Activated T-helper 2 cell treated with anti-CD3 and anti-CD28 coated beads, Interferon-gamma antibody, Interleukin-2, Interleukin-4, amounts not matched to agents 10 μg/mL and 5 μg/mL and 100 μg/mL, durations not matched to agents 14 hours and 24 hours and 36 hours (primary cell): Measurements from ENCODE around the gene TEDC1. TPM values are rescaled to one million over a fixed set of nuclear protein-coding genes. Genes with fewer than 3 reads are reported as not detected.

Source experiments
- DNase-seq: peaks from one replicate; pipeline ENCODE4 v3.0.0; 2021; ENCODE audit warnings: low spot score
- H3K27ac Mint-ChIP-seq: one replicate; pipeline ENCODE4 v1.8.0; 2021; ENCODE audit warnings: mixed read lengths
- H3K27me3 Mint-ChIP-seq: one replicate; pipeline ENCODE4 v1.8.0; 2021; ENCODE audit warnings: low read depth, mixed read lengths
- H3K36me3 Mint-ChIP-seq: one replicate; pipeline ENCODE4 v1.8.0; 2021; ENCODE audit warnings: low read depth, mixed read lengths
- H3K4me1 Mint-ChIP-seq: one replicate; pipeline ENCODE4 v1.8.0; 2021; ENCODE audit warnings: low read depth, mixed read lengths
- H3K4me3 Mint-ChIP-seq: one replicate; pipeline ENCODE4 v1.8.0; 2021; ENCODE audit warnings: low read depth, mild to moderate bottlenecking, moderate library complexity, mixed read lengths
- H3K9me3 Mint-ChIP-seq: one replicate; pipeline ENCODE4 v1.8.0; 2021; ENCODE audit warnings: mixed read lengths
- intact Hi-C: fragments of 100-400 bp; cut with micrococcal nuclease; formaldehyde crosslinking; loops from one replicate; pipeline ENCODE4 v1.15.1; 2023
- total RNA-seq: library from RNA; stranded (reverse); gene quantifications from 2 replicates; pipeline ENCODE4 v1.2.3, GENCODE V29; 2022

The TEDC1 gene
- total RNA-seq, 1 donor from 2014 or later, result 38.2 TPM

DNA sequence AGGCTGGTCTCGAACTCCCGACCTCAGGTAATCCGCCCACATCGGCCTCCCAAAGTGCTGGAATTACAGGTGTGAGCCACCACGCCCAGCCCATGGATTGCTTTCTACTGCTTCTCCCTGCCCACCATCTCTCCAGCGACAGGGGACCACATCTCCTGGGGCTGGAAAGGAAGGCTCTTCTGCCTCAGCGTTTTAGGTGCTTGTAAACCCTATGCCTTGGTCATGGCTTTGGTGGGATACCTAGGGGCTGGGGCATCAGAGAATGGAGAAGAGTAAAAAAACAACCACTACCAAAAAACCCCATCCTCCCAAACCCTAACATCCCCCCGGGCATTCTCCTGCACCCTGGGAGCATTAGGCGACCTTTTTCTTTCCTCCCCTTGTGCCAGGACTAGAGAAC, 34.3 kb downstream of the TEDC1 start:
- H3K4me3 Mint-ChIP-seq, result no peak overlapping the region
- DNase-seq, result no peak
- peaks cover 24% of the 10 kb centered on the region for H3K27me3 Mint-ChIP-seq
- no peaks in the 10 kb centered on the region for H3K9me3 Mint-ChIP-seq
- intact Hi-C loops, result no loop called here
- H3K27ac Mint-ChIP-seq, result no peak overlapping the region
- no peaks in the 10 kb centered on the region for H3K36me3 Mint-ChIP-seq
- H3K4me1 Mint-ChIP-seq, result peaks cover under 1% of the 10 kb centered on the region

DNA sequence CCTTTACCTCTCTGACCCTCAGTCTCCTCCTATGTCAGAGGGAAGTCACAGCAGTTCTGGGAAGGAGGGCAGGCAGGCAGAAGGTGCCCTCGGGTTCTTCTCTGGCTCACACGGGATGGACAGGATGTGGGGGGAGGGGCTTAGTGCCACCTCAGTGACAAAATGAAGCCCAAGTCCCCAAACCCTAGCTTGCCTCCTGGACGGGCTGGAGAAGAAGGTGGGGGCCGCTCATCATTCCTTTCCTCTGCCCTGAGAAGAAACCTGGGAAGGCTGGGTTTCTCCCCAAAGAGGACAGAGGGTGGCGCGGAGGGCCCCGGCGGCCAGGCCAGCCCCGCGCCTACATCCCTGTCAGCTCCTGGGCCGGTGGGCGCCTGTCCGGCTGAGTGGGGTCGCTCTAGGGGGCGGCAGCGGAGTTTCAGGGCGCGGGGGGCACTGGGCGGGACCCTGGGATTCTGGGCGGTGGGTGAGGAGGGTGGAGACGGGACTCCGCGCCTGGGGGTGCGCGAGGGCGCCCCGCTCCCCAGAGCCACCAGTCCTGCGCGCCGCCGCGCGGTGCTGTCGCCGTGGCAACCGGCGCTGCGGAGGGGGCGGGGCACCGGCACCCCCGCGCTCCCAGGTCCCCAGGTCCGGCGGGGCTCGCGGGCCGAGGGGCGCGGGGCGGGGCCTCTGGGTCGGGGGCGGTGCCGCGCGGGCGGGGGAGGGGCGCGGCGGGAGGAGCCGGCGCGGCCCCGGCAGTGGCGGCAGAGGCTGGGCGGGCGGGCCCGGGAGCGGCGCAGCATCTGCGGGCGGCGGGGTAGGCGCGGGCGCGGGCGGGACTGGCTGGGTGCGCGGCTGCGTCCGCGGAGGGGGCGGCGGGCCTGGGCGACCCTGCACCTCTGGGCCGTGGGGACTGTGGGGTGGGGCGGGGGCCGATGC, 35.1 kb downstream of the TEDC1 start, which contains the start of gene TMEM121:
Gene TMEM121, plus strand, starts transcription at position 723 of the 915 bp plus-strand sequence. CDS start 2,252 bp downstream, outside the sequence.
- H3K27me3 Mint-ChIP-seq, result peaks cover 27% of the 10 kb centered on the region
- H3K36me3 Mint-ChIP-seq, result no peaks in the 10 kb centered on the region
- intact Hi-C loops, result no loop called here
- no peak for DNase-seq
- H3K4me1 Mint-ChIP-seq, result peaks cover 2% of the 10 kb centered on the region
- H3K4me3 Mint-ChIP-seq, result peak within 1 kb of the TSS; percentile 71
- peak within 1 kb of the TSS; percentile 38 for H3K27ac Mint-ChIP-seq
- H3K9me3 Mint-ChIP-seq, result no peaks in the 10 kb centered on the region

DNA sequence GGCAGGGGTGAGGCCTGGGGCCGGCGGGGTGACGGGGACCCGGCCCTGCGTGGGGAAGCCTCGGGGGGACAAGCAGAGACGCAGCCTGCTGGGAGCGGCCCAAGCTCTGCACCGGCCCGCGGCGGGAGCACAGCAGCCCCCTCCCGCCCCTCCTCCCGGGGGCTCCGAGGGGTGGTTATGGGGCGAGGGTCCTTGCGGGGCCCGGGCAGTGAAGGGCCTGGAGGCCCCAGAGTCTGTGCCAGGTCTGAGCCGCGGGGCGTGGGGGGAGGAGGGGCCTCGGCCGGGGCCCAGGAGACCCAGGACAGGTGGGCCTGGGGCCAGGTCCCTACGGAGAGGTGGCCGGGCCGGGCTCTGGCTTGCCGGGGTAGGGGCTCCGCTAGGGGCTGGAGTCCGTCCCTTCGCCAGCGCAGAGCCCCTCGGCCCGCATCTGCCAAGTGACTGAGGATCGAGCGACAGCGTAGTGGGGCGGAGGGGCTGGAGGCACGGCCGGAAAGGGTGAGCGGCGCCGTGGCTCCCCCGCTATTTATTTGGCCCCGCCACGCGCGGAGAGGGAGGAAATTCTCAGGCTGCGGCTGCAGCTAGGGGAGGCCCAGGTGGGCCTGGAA, 35.8 kb downstream of the TEDC1 start:
- intact Hi-C loops, result no loop called here
- Mint-ChIP-seq H3K27me3 (peaks cover 25% of the 10 kb centered on the region), H3K4me3 (peak overlapping the region; percentile 71), H3K9me3 (no peaks in the 10 kb centered on the region), H3K27ac (peak overlapping the region; percentile 38), H3K36me3 (no peaks in the 10 kb centered on the region), H3K4me1 (peaks cover 2% of the 10 kb centered on the region)
- DNase-seq, result no peak

DNA sequence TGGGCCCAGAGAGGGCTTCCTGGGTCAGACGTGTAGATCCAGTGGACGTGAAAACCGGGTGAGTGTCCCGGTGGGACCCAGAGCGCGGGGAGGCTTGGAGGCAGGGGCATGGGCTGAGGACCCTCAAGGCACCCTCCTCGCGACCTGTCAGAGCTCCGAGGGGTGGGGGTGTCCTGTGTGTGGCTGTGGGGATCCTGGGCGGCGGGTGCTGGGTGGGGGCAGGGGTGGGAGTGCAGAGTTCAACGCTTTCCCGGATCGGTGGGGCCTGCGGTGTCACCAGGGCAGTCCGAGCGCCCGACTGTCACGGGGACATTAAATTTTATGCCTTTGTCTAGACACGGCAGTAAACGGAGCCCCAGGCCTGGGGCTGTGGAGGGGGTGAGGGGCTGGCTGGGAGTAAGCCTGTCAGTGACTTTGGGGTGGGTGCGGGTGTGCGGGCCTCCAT, 36.4 kb downstream of the TEDC1 start:
- peaks cover 25% of the 10 kb centered on the region for H3K27me3 Mint-ChIP-seq
- intact Hi-C loops, result no loop called here
- peak overlapping the region; percentile 71 for H3K4me3 Mint-ChIP-seq
- H3K27ac Mint-ChIP-seq, result peak overlapping the region; percentile 38
- H3K9me3 Mint-ChIP-seq, result no peaks in the 10 kb centered on the region
- DNase-seq, result no peak
- H3K36me3 Mint-ChIP-seq, result no peaks in the 10 kb centered on the region
- H3K4me1 Mint-ChIP-seq, result peaks cover 2% of the 10 kb centered on the region

DNA sequence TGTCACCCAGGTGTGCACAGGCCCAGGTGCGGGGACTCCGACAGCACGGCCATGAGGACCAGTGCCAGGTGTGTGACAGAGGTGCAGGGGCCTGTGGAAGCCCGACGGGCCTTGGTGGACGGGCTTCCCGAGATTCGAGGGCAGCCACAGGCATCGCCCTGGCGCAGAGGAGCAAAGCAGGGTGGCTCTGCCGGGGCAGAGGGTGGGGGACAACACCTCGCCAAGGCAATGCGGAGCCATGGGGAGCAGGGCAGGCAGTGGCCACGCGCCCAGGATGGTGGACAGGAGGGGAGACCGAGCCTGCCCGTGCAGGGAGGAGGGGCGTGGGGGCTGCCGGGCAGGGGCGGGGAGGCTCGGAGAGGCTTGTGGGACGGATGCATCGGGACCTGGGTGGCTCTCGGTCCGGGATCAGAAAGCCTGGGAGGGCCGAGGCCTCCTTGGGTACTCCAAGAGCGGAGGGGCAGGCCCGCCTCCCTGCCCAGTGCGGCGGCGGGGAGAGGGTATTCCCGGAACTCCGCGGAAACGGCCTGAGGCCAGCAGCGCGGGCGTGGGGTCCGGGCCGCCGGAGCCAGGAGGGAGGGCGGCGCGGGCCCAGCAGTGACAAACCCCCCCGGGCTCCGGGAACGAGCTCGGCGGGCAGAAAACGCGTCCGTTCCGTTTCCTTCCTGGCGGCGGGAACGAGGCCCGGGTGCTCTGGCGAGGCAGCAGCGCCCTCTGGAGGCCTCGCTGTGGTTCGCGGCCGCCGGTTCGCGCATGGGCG, 37.0 kb downstream of the TEDC1 start:
- no peaks in the 10 kb centered on the region for H3K9me3 Mint-ChIP-seq
- H3K27me3 Mint-ChIP-seq, result peaks cover 25% of the 10 kb centered on the region
- peaks cover 2% of the 10 kb centered on the region for H3K4me1 Mint-ChIP-seq
- no peaks in the 10 kb centered on the region for H3K36me3 Mint-ChIP-seq
- peak overlapping the region; percentile 71 for H3K4me3 Mint-ChIP-seq
- intact Hi-C loops, result loop anchor here (2.0 kb wide), 3 partner anchors 37 to 157 kb away; partner anchors contain the start of gene TEDC1
- no peak overlapping the region for H3K27ac Mint-ChIP-seq
- peak; percentile 75 for DNase-seq

DNA sequence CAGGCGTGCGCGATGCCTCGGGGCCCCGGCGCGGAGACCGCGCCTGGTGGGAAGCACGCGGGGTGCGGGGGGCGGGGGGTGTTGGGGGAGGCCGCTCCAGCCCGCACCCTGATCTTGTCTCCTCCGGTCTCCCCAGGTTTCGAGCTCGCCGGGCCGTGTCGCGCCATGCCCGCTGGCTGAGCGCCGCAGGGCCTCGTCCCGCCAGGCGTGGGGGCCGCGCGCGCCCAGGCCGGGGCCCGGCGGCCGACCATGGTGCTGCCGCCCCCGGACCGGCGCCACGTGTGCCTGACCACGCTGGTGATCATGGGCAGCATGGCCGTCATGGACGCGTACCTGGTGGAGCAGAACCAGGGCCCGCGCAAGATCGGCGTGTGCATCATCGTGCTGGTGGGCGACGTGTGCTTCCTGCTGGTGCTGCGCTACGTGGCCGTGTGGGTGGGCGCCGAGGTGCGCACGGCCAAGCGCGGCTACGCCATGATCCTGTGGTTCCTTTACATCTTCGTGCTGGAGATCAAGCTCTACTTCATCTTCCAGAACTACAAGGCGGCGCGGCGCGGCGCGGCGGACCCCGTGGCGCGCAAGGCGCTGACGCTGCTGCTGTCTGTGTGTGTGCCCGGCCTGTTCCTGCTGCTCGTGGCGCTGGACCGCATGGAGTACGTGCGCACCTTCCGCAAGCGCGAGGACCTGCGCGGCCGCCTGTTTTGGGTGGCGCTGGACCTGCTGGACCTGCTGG, 37.7 kb downstream of the TEDC1 start:
- H3K4me1 Mint-ChIP-seq, result peaks cover 2% of the 10 kb centered on the region
- no peak for DNase-seq
- peak overlapping the region; percentile 82 for H3K27ac Mint-ChIP-seq
- peaks cover 23% of the 10 kb centered on the region for H3K27me3 Mint-ChIP-seq
- peak overlapping the region; percentile 77 for H3K4me3 Mint-ChIP-seq
- no peaks in the 10 kb centered on the region for H3K9me3 Mint-ChIP-seq
- H3K36me3 Mint-ChIP-seq, result no peaks in the 10 kb centered on the region
- intact Hi-C loops, result loop anchor here (2.0 kb wide), 3 partner anchors 38 to 158 kb away; partner anchors contain the start of gene TEDC1

DNA sequence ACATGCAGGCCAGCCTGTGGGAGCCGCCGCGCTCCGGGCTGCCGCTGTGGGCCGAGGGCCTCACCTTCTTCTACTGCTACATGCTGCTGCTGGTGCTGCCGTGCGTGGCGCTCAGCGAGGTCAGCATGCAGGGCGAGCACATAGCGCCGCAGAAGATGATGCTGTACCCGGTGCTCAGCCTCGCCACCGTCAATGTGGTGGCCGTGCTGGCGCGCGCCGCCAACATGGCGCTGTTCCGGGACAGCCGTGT, 38.2 kb downstream of the TEDC1 start:
- no peaks in the 10 kb centered on the region for H3K36me3 Mint-ChIP-seq
- H3K4me3 Mint-ChIP-seq, result peak overlapping the region; percentile 77
- H3K27ac Mint-ChIP-seq, result peak overlapping the region; percentile 82
- H3K27me3 Mint-ChIP-seq, result peaks cover 21% of the 10 kb centered on the region
- H3K4me1 Mint-ChIP-seq, result peaks cover 2% of the 10 kb centered on the region
- intact Hi-C loops, result loop anchor here (2.0 kb wide), 3 partner anchors 38 to 158 kb away; partner anchors contain the start of gene TEDC1
- DNase-seq, result no peak
- no peaks in the 10 kb centered on the region for H3K9me3 Mint-ChIP-seq

DNA sequence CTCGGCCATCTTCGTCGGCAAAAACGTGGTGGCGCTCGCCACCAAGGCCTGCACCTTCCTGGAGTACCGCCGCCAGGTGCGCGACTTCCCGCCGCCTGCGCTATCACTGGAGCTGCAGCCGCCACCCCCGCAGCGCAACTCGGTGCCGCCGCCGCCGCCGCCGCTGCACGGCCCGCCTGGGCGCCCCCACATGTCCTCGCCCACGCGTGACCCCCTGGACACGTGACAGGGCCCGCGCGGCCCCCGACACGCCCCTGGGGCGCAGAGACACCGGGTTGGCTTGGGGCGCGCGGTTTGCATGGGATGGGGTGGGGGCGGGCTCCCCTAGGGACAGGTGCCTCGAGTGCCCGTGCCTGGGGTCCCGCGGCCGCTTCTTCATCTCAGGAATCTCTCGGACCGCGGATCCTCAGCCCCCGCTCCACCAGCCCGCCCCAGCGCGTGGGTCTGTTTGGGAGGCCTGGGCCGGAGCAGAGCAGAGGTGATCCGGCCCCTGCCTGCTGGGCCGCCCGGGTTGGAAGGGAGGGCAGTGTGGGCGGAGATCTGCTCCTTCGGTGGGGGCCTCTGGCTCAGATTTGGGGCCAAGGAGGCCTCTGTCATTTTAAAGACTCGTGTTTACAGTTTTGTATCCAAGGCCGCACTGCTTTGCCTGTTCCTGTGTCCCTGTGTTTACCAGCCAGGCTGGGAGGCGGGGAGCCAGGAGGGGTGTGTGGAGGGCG, 38.7 kb downstream of the TEDC1 start:
- no peak for DNase-seq
- Mint-ChIP-seq H3K36me3 (no peaks in the 10 kb centered on the region), H3K4me3 (peak overlapping the region; percentile 77), H3K9me3 (no peaks in the 10 kb centered on the region), H3K27ac (peak overlapping the region; percentile 82), H3K4me1 (peaks cover 2% of the 10 kb centered on the region), H3K27me3 (peaks cover 16% of the 10 kb centered on the region)
- intact Hi-C loops, result loop anchor here (2.0 kb wide), 3 partner anchors 39 to 159 kb away; partner anchors contain the start of gene TEDC1

DNA sequence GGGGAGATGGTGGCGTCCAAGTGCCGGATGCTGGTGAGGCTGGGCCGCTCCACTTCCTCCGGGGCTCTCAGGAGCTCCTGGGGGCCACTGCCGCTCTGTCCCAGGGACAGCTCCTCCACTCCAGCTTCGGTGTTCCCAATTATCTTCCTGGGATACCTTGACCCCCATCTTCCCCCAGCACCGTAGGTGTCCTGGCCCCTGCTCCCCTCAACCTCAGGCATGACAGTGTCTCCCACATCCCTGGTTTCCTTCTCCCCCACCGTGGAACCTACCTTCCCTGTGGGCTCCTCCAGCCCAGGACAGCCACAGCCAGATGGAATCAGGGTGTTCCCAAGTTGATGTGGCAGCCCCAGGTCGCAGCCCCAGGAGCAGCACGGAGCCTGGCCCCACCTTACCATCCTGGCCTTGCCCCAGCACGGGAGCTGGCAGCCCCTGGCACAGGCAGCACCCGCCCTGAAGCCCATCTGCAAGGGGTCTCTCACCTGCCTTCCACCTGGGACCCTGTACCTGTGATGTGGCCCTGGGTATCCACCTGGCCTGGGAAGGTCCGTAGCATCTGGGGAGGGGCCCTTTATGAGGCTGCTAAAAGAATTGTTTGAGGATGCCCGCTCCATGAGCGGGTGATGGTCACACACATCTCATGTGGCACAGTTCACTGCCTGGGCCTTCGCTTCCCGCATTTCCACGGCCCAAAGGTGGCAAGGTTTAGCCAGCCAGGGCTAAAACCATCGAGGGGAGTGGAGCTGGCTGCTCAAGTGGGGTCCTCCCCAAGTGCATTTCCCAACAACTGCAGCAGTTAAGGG, 39.4 kb downstream of the TEDC1 start:
- H3K27ac Mint-ChIP-seq, result peak overlapping the region; percentile 62
- peaks cover 11% of the 10 kb centered on the region for H3K27me3 Mint-ChIP-seq
- H3K4me1 Mint-ChIP-seq, result peaks cover 2% of the 10 kb centered on the region
- no peaks in the 10 kb centered on the region for H3K9me3 Mint-ChIP-seq
- intact Hi-C loops, result no loop called here
- peak overlapping the region; percentile 63 for H3K4me3 Mint-ChIP-seq
- no peaks in the 10 kb centered on the region for H3K36me3 Mint-ChIP-seq
- no peak for DNase-seq

DNA sequence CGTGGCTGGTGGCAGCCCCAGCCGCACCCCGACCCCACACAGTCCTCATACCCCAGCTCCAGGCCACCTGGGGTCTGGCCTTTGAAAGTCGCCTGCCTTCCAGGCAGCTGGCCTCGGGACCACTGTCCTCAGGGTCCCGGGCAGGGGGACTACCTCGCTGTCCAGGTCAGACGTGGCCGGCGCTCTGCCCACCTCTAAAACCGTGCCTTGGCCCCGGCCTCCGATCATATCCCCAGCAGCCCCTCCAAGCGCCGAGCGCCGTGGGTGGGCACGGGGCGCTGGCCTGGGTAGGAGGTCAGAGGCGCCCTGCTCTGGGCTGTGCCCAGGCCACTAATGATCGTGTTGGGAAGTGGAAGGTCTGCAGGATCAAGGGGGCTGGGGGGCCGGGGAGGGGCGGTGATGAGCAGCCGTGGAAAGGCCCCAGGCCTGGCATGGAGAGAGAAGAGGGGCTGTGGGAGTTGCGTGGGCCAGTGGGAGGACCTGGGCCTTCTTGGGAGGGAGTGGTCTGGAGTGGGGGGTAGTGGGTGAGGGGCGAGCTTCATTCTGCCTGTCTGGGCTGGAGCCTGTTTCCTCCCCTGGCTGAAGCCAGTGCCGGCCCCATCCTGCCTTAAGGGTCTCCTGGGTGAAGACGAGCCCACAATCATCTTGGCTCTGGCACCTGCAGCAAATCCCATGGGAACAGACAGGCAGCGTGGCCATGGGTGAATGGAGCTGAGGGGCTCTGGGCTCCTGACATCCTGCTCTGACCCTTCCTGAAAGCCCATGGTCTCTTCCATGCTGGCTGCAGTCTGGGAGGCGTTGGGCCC, 40.2 kb downstream of the TEDC1 start:
- Mint-ChIP-seq H3K27ac (peak overlapping the region; percentile 46), H3K4me3 (peak overlapping the region; percentile 5), H3K4me1 (peaks cover 2% of the 10 kb centered on the region), H3K36me3 (no peaks in the 10 kb centered on the region), H3K27me3 (peaks cover 8% of the 10 kb centered on the region), H3K9me3 (no peaks in the 10 kb centered on the region)
- DNase-seq, result no peak
- intact Hi-C loops, result no loop called here
